Measurements from ENCODE around the gene RS1. TPM values are rescaled to one million over a fixed set of nuclear protein-coding genes. Genes with fewer than 3 reads are reported as not detected.

The RS1 gene
- total and polyA plus RNA-seq, 2 of the 4 experiments (the other 2 are of a cell fraction) = not detected

- Histone ChIP-seq H3K4ac (ENCODE audit: low read depth, low read length) (no peak overlapping the region), H2BK5ac (ENCODE audit: low read depth, low read length, poor library complexity, severe bottlenecking) (no peak overlapping the region), H3K56ac (ENCODE audit: extremely low read depth, insufficient read depth, low read length) (no peak overlapping the region), H2AK5ac (ENCODE audit: low read depth, low read length) (no peak overlapping the region), H3K4me3 (ENCODE audit: insufficient read depth, low read depth, low read length) (no peak overlapping the region), H3K9ac (ENCODE audit: low read depth, low read length) (no peak overlapping the region), H2BK120ac (ENCODE audit: low read depth, low read length) (no peak overlapping the region), H4K20me1 (ENCODE audit: insufficient read depth, low read length) (no peaks in the 10 kb centered on the region), H3K9me3 (ENCODE audit: control insufficient read depth, insufficient read depth, low read length) (no peaks in the 10 kb centered on the region), H3K4me2 (ENCODE audit: low read depth, low read length) (no peak overlapping the region), H3K18ac (ENCODE audit: low read depth, low read length) (no peak overlapping the region), H2BK15ac (ENCODE audit: low read depth, low read length) (no peak overlapping the region), H2BK20ac (ENCODE audit: low read depth, low read length) (no peak overlapping the region), H3K79me1 (ENCODE audit: low read depth in 1 of 2, low read length in 2 of 2) (no peaks in the 10 kb centered on the region), H3K4me1 (ENCODE audit: control insufficient read depth, insufficient read depth, low read length) (no peaks in the 10 kb centered on the region), H4K5ac (ENCODE audit: low read depth, low read length) (no peak overlapping the region), H2AK9ac (replicated peaks; ENCODE audit: low read depth, low read length, poor library complexity) (no peak overlapping the region), H2AFZ (replicated peaks; ENCODE audit: low read length, poor library complexity) (no peak overlapping the region), H3K9me1 (ENCODE audit: insufficient read depth, low read length) (no peaks in the 10 kb centered on the region), H3K27ac (ENCODE audit: insufficient read depth, low read length) (no peak overlapping the region), H4K8ac (ENCODE audit: low read depth in 2 of 2, low read length in 2 of 2) (no peak overlapping the region), H3K27me3 (ENCODE audit: control insufficient read depth, insufficient read depth, low read length) (peaks cover 3% of the 10 kb centered on the region; the same call in 1 of the 2 replicates), H4K91ac (ENCODE audit: insufficient read depth, low read depth, low read length) (no peak overlapping the region), H3K36me3 (ENCODE audit: control insufficient read depth, insufficient read depth, low read length) (no peaks in the 10 kb centered on the region), H3K23ac (ENCODE audit: low read depth, low read length) (no peak overlapping the region), H3K14ac (replicated peaks; ENCODE audit: low read depth, low read length) (no peak overlapping the region)
- dilution Hi-C loops (cut with HindIII; ENCODE audit: low sequenced_read_pairs, unreplicated experiment) = no loop called here
- ChIA-PET CTCF (interaction anchor here (0.6 kb wide), 1 partner anchor 1291 kb away, joined by 3 read pairs; no protein-coding TSS in a partner anchor), POLR2A (ENCODE audit: unreplicated experiment) (no interaction called here)
- ATAC-seq (ENCODE audit: low read depth) (no peak), DNase-seq (no peak)
- WGBS, 2 experiments (ENCODE audit: extremely low coverage in 2 of 2, insufficient read length in 1 of 2) = no CpG with 5 or more reads among the region's 7 CpGs
- in situ Hi-C loops (cut with MboI; ENCODE audit: low sequenced_read_pairs) = loop anchor here (10.0 kb wide), 1 partner anchor 263 kb away; the partner anchor contains the start of gene CDKL5
- TF ChIP-seq, protein P1, sequence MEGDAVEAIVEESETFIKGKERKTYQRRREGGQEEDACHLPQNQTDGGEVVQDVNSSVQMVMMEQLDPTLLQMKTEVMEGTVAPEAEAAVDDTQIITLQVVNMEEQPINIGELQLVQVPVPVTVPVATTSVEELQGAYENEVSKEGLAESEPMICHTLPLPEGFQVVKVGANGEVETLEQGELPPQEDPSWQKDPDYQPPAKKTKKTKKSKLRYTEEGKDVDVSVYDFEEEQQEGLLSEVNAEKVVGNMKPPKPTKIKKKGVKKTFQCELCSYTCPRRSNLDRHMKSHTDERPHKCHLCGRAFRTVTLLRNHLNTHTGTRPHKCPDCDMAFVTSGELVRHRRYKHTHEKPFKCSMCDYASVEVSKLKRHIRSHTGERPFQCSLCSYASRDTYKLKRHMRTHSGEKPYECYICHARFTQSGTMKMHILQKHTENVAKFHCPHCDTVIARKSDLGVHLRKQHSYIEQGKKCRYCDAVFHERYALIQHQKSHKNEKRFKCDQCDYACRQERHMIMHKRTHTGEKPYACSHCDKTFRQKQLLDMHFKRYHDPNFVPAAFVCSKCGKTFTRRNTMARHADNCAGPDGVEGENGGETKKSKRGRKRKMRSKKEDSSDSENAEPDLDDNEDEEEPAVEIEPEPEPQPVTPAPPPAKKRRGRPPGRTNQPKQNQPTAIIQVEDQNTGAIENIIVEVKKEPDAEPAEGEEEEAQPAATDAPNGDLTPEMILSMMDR (conservative IDR thresholded peaks at IDR 0.05; ENCODE audit: low read depth, low read length) = no peak
- TF ChIP-seq MXI1 (IDR thresholded peaks at IDR 0.05; ENCODE audit: borderline replicate concordance, low read depth, low read length) (no peak), MAFK (IDR thresholded peaks at IDR 0.05; ENCODE audit: low read depth, low read length) (no peak), POLR2A (IDR thresholded peaks at IDR 0.05; ENCODE audit: low read depth, low read length) (no peak), RCOR1 (IDR thresholded peaks at IDR 0.05; ENCODE audit: insufficient replicate concordance, low read length) (no peak), BHLHE40 (IDR thresholded peaks at IDR 0.05; ENCODE audit: low read depth, low read length) (no peak), FOS (IDR thresholded peaks at IDR 0.05; ENCODE audit: low read depth, low read length) (no peak), CEBPB (IDR thresholded peaks at IDR 0.05; ENCODE audit: low read depth, low read length) (no peak), USF2 (IDR thresholded peaks at IDR 0.05; ENCODE audit: low read depth, low read length) (no peak), NFE2L2 (IDR thresholded peaks at IDR 0.05; ENCODE audit: low read depth, low read length) (no peak), SMC3 (IDR thresholded peaks at IDR 0.05; ENCODE audit: low read depth, low read length) (no peak), CHD1 (IDR thresholded peaks at IDR 0.05; ENCODE audit: low read depth, low read length) (no peak), RAD21 (IDR thresholded peaks at IDR 0.05; ENCODE audit: low read length) (no peak), RFX5 (IDR thresholded peaks at IDR 0.05; ENCODE audit: low read depth, low read length) (no peak), MAZ (IDR thresholded peaks at IDR 0.05; ENCODE audit: borderline replicate concordance, low read depth, low read length) (no peak)
- TF ChIP-seq, protein P2, sequence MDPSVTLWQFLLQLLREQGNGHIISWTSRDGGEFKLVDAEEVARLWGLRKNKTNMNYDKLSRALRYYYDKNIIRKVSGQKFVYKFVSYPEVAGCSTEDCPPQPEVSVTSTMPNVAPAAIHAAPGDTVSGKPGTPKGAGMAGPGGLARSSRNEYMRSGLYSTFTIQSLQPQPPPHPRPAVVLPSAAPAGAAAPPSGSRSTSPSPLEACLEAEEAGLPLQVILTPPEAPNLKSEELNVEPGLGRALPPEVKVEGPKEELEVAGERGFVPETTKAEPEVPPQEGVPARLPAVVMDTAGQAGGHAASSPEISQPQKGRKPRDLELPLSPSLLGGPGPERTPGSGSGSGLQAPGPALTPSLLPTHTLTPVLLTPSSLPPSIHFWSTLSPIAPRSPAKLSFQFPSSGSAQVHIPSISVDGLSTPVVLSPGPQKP (IDR thresholded peaks at IDR 0.05; ENCODE audit: borderline replicate concordance, low read depth, low read length) = no peak
- BruUV-seq (replicated peaks) = no TSS peak
- intact Hi-C loops (cut with micrococcal nuclease) = no loop called here
Observed at GRCh38 chrX:18687856-18688495, 16.1 kb upstream of the RS1 start.

Measured in IMR-90 (cell line).